ENCODE measurements around the gene TM7SF2.

The TM7SF2 gene

GRCh38 chr11:65095427-65095826 lies 16.2 kb upstream of the TM7SF2 start:
- DNase-seq = no peak

- peak; percentile 89 for DNase-seq
Measured at GRCh38 chr11:65095974-65096806, 15.5 kb upstream of the TM7SF2 start, which contains the start of gene VPS51. VPS51 (plus strand) TSS chr11:65096214; CDS start chr11:65096251, 37 bp downstream.

- DNase-seq = no peak
Measured at GRCh38 chr11:65096926-65097325, 14.7 kb upstream of the TM7SF2 start.

- no peak for DNase-seq
Measured at GRCh38 chr11:65100674-65101350, 10.9 kb upstream of the TM7SF2 start.

GRCh38 chr11:65102142-65103095 lies 9.3 kb upstream of the TM7SF2 start:
- DNase-seq = no peak

- DNase-seq = no peak
Measured at GRCh38 chr11:65103476-65103875, 8.2 kb upstream of the TM7SF2 start.

- DNase-seq = no peak
Measured at GRCh38 chr11:65104628-65105027, 7.0 kb upstream of the TM7SF2 start.

- no peak for DNase-seq
Measured at GRCh38 chr11:65107078-65107477, 4.6 kb upstream of the TM7SF2 start.

- DNase-seq = no peak
Measured at GRCh38 chr11:65107751-65108468, 3.8 kb upstream of the TM7SF2 start.

- DNase-seq = no peak
Measured at GRCh38 chr11:65108469-65109123, 3.1 kb upstream of the TM7SF2 start.

- DNase-seq = no peak
Measured at GRCh38 chr11:65109231-65110198, 2.2 kb upstream of the TM7SF2 start.

GRCh38 chr11:65110354-65110861 lies 1.3 kb upstream of the TM7SF2 start:
- peak; percentile 82 for DNase-seq

GRCh38 chr11:65111159-65111743 lies 421 bp upstream of the TM7SF2 start:
- no peak for DNase-seq

GRCh38 chr11:65112546-65113360 lies 1.1 kb downstream of the TM7SF2 start:
- DNase-seq = peak; percentile 63

GRCh38 chr11:65113361-65113756 lies 1.7 kb downstream of the TM7SF2 start:
- no peak for DNase-seq

- DNase-seq = no peak
Measured at GRCh38 chr11:65113839-65114238, 2.2 kb downstream of the TM7SF2 start.

- no peak for DNase-seq
Measured at GRCh38 chr11:65114538-65115171, 3.0 kb downstream of the TM7SF2 start.

GRCh38 chr11:65115361-65116082 lies 3.9 kb downstream of the TM7SF2 start:
- no peak for DNase-seq

Data from inflammatory macrophage treated with lipopolysaccharide for 4 hours (primary cell).